ENCODE results near the gene ADSL.
A peak's percentile ranks its signal among the peaks of the same experiment; 100 is the strongest.

Gene ADSL

GRCh38 chr22:40330086-40330485 is 16.2 kb upstream of the ADSL start:
- no peaks in the 10 kb centered on the region for H3K27me3 Mint-ChIP-seq (ENCODE audit: low read depth, poor library complexity)
- peaks cover 76% of the 10 kb centered on the region for H3K4me1 Mint-ChIP-seq
- TF ChIP-seq CTCF (IDR thresholded peaks at IDR 0.05), result no peak
- H3K9me3 Mint-ChIP-seq, result no peaks in the 10 kb centered on the region
- peaks cover 28% of the 10 kb centered on the region for H3K36me3 Mint-ChIP-seq (ENCODE audit: low read depth)
- H3K27ac Mint-ChIP-seq, result peak overlapping the region; percentile 97
- no peak for DNase-seq
- H3K4me3 Mint-ChIP-seq, result no peak overlapping the region

DNA sequence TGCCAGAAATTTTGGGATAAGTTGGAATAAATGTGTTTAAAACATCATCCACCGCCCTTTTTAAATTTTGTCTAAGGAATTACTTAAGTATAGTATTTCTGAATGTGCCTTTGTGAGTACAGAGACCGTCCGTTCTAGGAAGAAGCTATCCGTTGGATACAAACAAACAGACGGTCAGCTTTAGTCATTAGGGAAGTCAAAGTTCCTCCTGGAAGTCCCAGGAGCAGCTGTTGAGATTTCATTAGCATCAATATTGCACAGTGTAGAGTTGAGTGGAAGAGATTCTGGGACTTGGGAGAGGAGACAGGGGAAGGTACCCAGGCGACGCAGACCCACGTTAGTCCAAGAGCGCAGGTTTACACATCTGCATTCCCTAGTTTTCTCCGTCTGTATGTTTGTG is 15.7 kb upstream of the ADSL start:
- Mint-ChIP-seq H3K27ac (peak overlapping the region; percentile 61), H3K4me1 (peaks cover 76% of the 10 kb centered on the region), H3K27me3 (ENCODE audit: low read depth, poor library complexity) (no peaks in the 10 kb centered on the region), H3K36me3 (ENCODE audit: low read depth) (peaks cover 23% of the 10 kb centered on the region), H3K4me3 (no peak overlapping the region), H3K9me3 (no peaks in the 10 kb centered on the region)
- TF ChIP-seq CTCF (IDR thresholded peaks at IDR 0.05), result no peak
- DNase-seq, result no peak

GRCh38 chr22:40331706-40332105 is 14.6 kb upstream of the ADSL start:
- peaks cover 70% of the 10 kb centered on the region for H3K4me1 Mint-ChIP-seq
- H3K36me3 Mint-ChIP-seq (ENCODE audit: low read depth), result peaks cover 31% of the 10 kb centered on the region
- H3K4me3 Mint-ChIP-seq, result no peak overlapping the region
- no peak for DNase-seq
- no peaks in the 10 kb centered on the region for H3K9me3 Mint-ChIP-seq
- TF ChIP-seq CTCF (IDR thresholded peaks at IDR 0.05), result no peak
- H3K27me3 Mint-ChIP-seq (ENCODE audit: low read depth, poor library complexity), result no peaks in the 10 kb centered on the region
- H3K27ac Mint-ChIP-seq, result peak overlapping the region; percentile 76

DNA sequence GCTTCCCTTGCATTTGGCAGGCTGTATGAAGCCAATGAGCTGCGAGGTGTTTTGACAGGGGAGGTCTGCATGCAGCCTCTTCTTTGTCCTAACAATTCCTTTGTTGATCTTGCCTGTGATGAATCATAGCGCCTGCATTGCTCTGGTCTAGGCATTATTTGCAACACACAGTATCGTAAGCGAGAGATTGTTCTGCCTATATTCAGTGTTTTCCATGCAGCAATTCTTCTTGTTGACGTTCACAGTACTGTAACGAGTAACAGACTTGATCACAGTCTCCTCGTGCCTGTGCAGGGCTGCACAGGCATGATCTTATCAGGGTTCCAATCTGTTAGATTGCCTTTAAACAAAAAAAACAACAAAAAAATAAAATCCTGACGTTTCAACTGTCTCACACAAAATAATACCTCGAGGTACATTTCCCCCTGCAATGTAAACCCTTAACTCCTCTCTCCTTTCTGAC is 13.9 kb upstream of the ADSL start:
- no peak for TF ChIP-seq CTCF (IDR thresholded peaks at IDR 0.05)
- Mint-ChIP-seq H3K27me3 (ENCODE audit: low read depth, poor library complexity) (no peaks in the 10 kb centered on the region), H3K4me1 (peaks cover 64% of the 10 kb centered on the region), H3K4me3 (no peak overlapping the region), H3K9me3 (no peaks in the 10 kb centered on the region), H3K36me3 (ENCODE audit: low read depth) (peaks cover 31% of the 10 kb centered on the region), H3K27ac (peak overlapping the region; percentile 76)
- DNase-seq, result no peak

GRCh38 chr22:40334060-40334459 is 12.2 kb upstream of the ADSL start:
- Mint-ChIP-seq H3K4me1 (peaks cover 53% of the 10 kb centered on the region), H3K36me3 (ENCODE audit: low read depth) (peaks cover 38% of the 10 kb centered on the region), H3K4me3 (no peak overlapping the region), H3K27ac (peak overlapping the region; percentile 70), H3K27me3 (ENCODE audit: low read depth, poor library complexity) (no peaks in the 10 kb centered on the region), H3K9me3 (no peaks in the 10 kb centered on the region)
- TF ChIP-seq CTCF (IDR thresholded peaks at IDR 0.05), result no peak
- DNase-seq, result no peak

- Mint-ChIP-seq H3K4me3 (no peak overlapping the region), H3K36me3 (ENCODE audit: low read depth) (peaks cover 38% of the 10 kb centered on the region), H3K9me3 (no peaks in the 10 kb centered on the region), H3K4me1 (peaks cover 49% of the 10 kb centered on the region), H3K27me3 (ENCODE audit: low read depth, poor library complexity) (no peaks in the 10 kb centered on the region), H3K27ac (peak overlapping the region; percentile 20)
- no peak for DNase-seq
- TF ChIP-seq CTCF (IDR thresholded peaks at IDR 0.05), result no peak
Measured at GRCh38 chr22:40334899-40335298, 11.4 kb upstream of the ADSL start.
